ENCODE data around the gene SPIRE1.
"Not testable (repeated sequence)": the region's sequence is repeated elsewhere in the genome, so short reads cannot be mapped to it uniquely, and the experiment has no call there.

SPIRE1 gene

GRCh38 chr18:12645751-12646203 lies 12.1 kb downstream of the SPIRE1 start:
- Histone ChIP-seq H3K27me3 (no peaks in the 10 kb centered on the region), H3K4me1 (peaks cover 0 to 26% (median 17%) of the 10 kb centered on the region in 4 donors), H3K9me3 (no peaks in the 10 kb centered on the region), H3K36me3 (no peaks in the 10 kb centered on the region), H3K27ac (peak overlapping the region; percentile 71), H3K4me3 (peak overlapping the region; percentile 24 to 37)
- peak; percentile 65 to 88 for DNase-seq
- intact Hi-C loops (cut with DNase I; ENCODE audit: low total_unique reads), result loop anchor here (10.0 kb wide), 1 partner anchor 121 kb away; no protein-coding TSS in a partner anchor
- no peak for TF ChIP-seq CTCF (IDR thresholded peaks at IDR 0.05)

GRCh38 chr18:12645254-12645653 lies 12.7 kb downstream of the SPIRE1 start:
- no peaks in the 10 kb centered on the region for H3K9me3 ChIP-seq
- no peak for TF ChIP-seq CTCF (IDR thresholded peaks at IDR 0.05)
- H3K27ac ChIP-seq, result peak overlapping the region; percentile 71
- H3K36me3 ChIP-seq, result no peaks in the 10 kb centered on the region
- intact Hi-C loops (cut with DNase I; ENCODE audit: low total_unique reads), result loop anchor here (10.0 kb wide), 1 partner anchor 120 kb away; no protein-coding TSS in a partner anchor
- no peaks in the 10 kb centered on the region for H3K27me3 ChIP-seq
- DNase-seq, result no peak
- H3K4me1 ChIP-seq, result peaks cover 0 to 31% (median 17%) of the 10 kb centered on the region in 4 donors
- peak overlapping the region; percentile 24 to 37 for H3K4me3 ChIP-seq

DNA sequence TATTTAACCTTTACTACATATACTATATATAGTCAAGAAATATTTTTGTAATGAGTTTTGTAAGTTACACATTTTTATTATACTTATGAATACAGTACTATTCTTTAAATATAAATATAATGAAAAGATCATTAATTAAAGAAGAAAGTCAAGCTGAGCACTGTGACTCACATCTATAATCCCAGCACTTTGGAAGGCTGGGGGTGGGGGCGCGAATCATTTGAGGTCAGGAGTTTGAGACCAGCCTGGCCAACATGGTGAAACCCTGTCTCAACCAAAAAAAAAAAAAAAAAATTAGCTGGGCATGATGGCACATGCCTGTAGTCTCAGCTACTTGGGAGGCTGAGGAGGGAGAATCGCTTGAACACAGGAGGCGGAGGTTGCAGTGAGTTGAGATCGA lies 14.2 kb downstream of the SPIRE1 start:
- H3K4me1 ChIP-seq, result peaks cover 0 to 31% (median 17%) of the 10 kb centered on the region in 4 donors
- intact Hi-C loops (cut with DNase I; ENCODE audit: low total_unique reads), result loop anchor here (10.0 kb wide), 1 partner anchor 119 kb away; no protein-coding TSS in a partner anchor

DNA sequence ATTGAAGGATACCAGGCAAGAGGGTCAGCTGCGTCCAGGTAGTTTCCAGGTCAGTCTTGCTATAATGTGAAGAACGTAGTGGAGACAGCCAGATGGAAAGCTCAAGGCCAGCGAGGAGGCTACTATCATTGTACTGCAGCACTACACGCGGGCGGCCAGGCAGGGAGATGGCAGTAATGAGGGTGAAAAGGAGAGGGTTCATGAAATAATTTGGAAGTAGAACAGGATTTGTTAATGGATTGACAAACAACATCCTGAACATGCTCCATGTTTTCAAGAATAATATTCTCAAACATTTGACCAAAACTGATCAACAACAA lies 17.1 kb downstream of the SPIRE1 start:
- Histone ChIP-seq H3K9me3 (no peaks in the 10 kb centered on the region), H3K27ac (no peak overlapping the region), H3K4me3 (no peak overlapping the region), H3K4me1 (peaks cover 0 to 33% (median 13%) of the 10 kb centered on the region in 4 donors), H3K27me3 (no peaks in the 10 kb centered on the region), H3K36me3 (no peaks in the 10 kb centered on the region)
- DNase-seq, result no peak
- TF ChIP-seq CTCF (IDR thresholded peaks at IDR 0.05), result no peak
- intact Hi-C loops (cut with DNase I; ENCODE audit: low total_unique reads), result loop anchor here (10.0 kb wide), 1 partner anchor 116 kb away; no protein-coding TSS in a partner anchor

More for the DNA sequence above, 14.2 kb downstream of the SPIRE1 start:
- not testable (repeated sequence) for H3K36me3 ChIP-seq, H3K9me3 ChIP-seq, H3K27me3 ChIP-seq, DNase-seq, H3K27ac ChIP-seq, H3K4me3 ChIP-seq

DNA sequence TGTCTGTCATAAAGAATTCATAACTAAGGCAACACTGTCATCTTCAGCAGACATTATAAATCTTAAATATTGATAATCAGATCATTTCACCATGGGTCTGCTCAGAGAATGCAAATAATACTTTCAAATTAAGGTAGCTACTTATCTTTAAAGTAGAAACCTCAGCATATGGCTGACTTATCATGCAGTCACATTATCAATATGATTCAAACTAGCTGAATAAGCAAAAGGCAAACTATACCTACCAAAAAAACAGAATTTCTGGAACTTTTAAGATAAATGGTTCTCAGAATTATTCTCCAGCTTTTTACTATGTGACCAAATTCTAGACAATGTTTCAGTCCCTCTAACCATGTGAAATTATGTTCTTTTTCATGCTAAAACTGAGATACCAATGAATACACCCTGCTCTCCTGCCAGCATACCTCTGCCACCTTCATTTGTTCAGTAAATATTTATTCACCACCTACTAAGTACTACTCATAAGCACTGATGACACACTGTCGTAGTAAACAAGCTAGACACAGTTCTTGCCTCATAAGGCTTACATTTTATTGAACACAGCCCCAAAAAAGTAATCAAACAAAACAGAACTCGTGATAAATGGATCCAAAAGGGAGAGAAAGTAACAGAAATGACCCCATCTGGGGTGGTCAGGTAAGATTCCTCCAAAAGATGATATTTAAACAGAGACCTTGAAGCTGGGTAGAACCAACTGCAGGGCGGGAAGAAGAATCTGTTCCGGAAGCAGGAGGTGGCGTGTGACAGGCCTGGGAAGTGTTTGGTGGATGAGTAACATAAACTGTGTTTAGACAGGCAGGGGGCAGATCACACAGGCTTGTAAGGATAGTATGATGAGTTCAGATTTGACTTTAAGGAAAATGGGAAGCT lies 17.7 kb downstream of the SPIRE1 start:
- no peak for TF ChIP-seq CTCF (IDR thresholded peaks at IDR 0.05)
- no peaks in the 10 kb centered on the region for H3K27me3 ChIP-seq
- intact Hi-C loops (cut with DNase I; ENCODE audit: low total_unique reads), result loop anchor here (10.0 kb wide), 1 partner anchor 115 kb away; no protein-coding TSS in a partner anchor
- no peaks in the 10 kb centered on the region for H3K36me3 ChIP-seq
- no peak overlapping the region for H3K27ac ChIP-seq
- no peak for DNase-seq
- H3K4me1 ChIP-seq, result peaks cover 0 to 28% (median 7%) of the 10 kb centered on the region in 4 donors
- no peaks in the 10 kb centered on the region for H3K9me3 ChIP-seq
- H3K4me3 ChIP-seq, result no peak overlapping the region

GRCh38 chr18:12638644-12639124 lies 19.2 kb downstream of the SPIRE1 start:
- no peaks in the 10 kb centered on the region for H3K36me3 ChIP-seq
- intact Hi-C loops (cut with DNase I; ENCODE audit: low total_unique reads), result no loop called here
- no peak for DNase-seq
- no peak for TF ChIP-seq CTCF (IDR thresholded peaks at IDR 0.05)
- H3K4me3 ChIP-seq, result no peak overlapping the region
- no peaks in the 10 kb centered on the region for H3K9me3 ChIP-seq
- peaks cover 0 to 13% (median 0%) of the 10 kb centered on the region in 4 donors for H3K4me1 ChIP-seq
- no peaks in the 10 kb centered on the region for H3K27me3 ChIP-seq
- no peak overlapping the region for H3K27ac ChIP-seq

All from tibial artery (tissue), 4 donors.